HepG2 (cell line): ENCODE data around the gene TBC1D5. TPM values are rescaled to one million over a fixed set of nuclear protein-coding genes. Genes with fewer than 3 reads are reported as not detected.
"Not testable (repeated sequence)": the region's sequence is repeated elsewhere in the genome, so short reads cannot be mapped to it uniquely, and the experiment has no call there.

ENCODE experiments used
- ATAC-seq: fragments of 200-7000 bp; cut with Tn5 transposase; 3 replicates; pipeline ENCODE4 v1.9.1; 2020; ENCODE audit warnings: mild to moderate bottlenecking, moderate library complexity
- BruUV-seq: library from RNA; stranded (reverse); fragments of 400-500 nt; replicated peaks from 2 replicates; lab custom pipeline; 2021; lab: Mats Ljungman, UMichigan
- CTCF ChIA-PET: fragments of 300-600 bp; formaldehyde crosslinking; extraction: SDS; loops from one replicate; lab custom pipeline; 2021; ENCODE audit warnings: low total read pairs, inconsistent platforms, low intra/inter-chr PET ratio; lab: Yijun Ruan, JAX
- POLR2A ChIA-PET: fragments of 350-600 bp; sonication (Branson Sonifier 250); formaldehyde crosslinking; loops from one replicate; lab custom pipeline; 2020; ENCODE audit warnings: antibody characterized with exemption, inconsistent platforms; lab: Yijun Ruan, JAX
- DNase-seq: peaks from one replicate; pipeline ENCODE4 v3.0.0-alpha.2; 2015; ENCODE audit warnings: low spot score
- FAIRE-seq: peaks from 3 replicates; lab custom pipeline; 2011; peaks lifted over from hg19 to GRCh38; lab: Jason Lieb, UNC
- H2AFZ ChIP-seq: one replicate; pipeline ENCODE4 v1.6.1; 2011; ENCODE audit warnings: low read length, inconsistent platforms
- H3K27ac ChIP-seq: fragments of 300-600 bp; 3 replicates; pipeline ENCODE4 v1.8.0; 2011; ENCODE audit warnings: mixed run types, mild to moderate bottlenecking, mixed read lengths, low read length, inconsistent platforms; ENCODE audit not compliant: insufficient read depth; ENCODE audit errors: extremely low read length
- H3K27me3 ChIP-seq, 2 experiments: fragments of 200-600 bp in 1 of 2; 2 replicates in 1 of 2; 3 replicates in 1 of 2; pipeline versions ENCODE4 v1.6.0 to v1.8.0; 2011; ENCODE audit warnings: low read length in 2 of 2, mild to moderate bottlenecking in 2 of 2, moderate library complexity in 2 of 2, inconsistent platforms in 1 of 2; ENCODE audit not compliant: insufficient read depth in 2 of 2, control insufficient read depth in 1 of 2
- H3K36me3 ChIP-seq, 2 experiments: fragments of 200-600 bp in 1 of 2; replicated peaks in 1 of 2; 2 replicates in 1 of 2; 3 replicates in 1 of 2; pipeline versions ENCODE4 v1.5.1 to v1.8.0; 2011; ENCODE audit warnings: low read length in 2 of 2, inconsistent platforms in 1 of 2; ENCODE audit not compliant: insufficient read depth in 2 of 2, control insufficient read depth in 1 of 2
- H3K4me1 ChIP-seq: 2 replicates; pipeline ENCODE4 v1.5.1; 2012; ENCODE audit warnings: low read length, inconsistent platforms; ENCODE audit not compliant: insufficient read depth
- H3K4me2 ChIP-seq: 2 replicates; pipeline ENCODE4 v1.6.0; 2011; ENCODE audit warnings: low read depth, low read length, inconsistent platforms
- H3K4me3 ChIP-seq, 3 experiments: fragments of 200-600 bp in 1 of 3; sonication (generic), shearing (Covaris generic) in 1 of 3; replicated peaks in 1 of 3; 2 replicates each; pipeline ENCODE4 v1.5.1; 2011 to 2016; ENCODE audit warnings: low read length in 3 of 3, inconsistent platforms in 2 of 3, low read depth in 2 of 3, mild to moderate bottlenecking in 2 of 3, control low read depth in 1 of 3, mixed read lengths in 1 of 3; ENCODE audit not compliant: insufficient read depth in 1 of 3
- H3K79me2 ChIP-seq: one replicate; pipeline ENCODE4 v1.6.1; 2011; ENCODE audit warnings: low read length, inconsistent platforms; ENCODE audit not compliant: insufficient read depth
- H3K9ac ChIP-seq: 2 replicates; pipeline ENCODE4 v1.6.0; 2011; ENCODE audit warnings: mild to moderate bottlenecking, low read depth, low read length, inconsistent platforms; ENCODE audit not compliant: insufficient read depth
- H3K9me3 ChIP-seq: 2 replicates; pipeline ENCODE4 v1.5.1; 2012; ENCODE audit warnings: mild to moderate bottlenecking, low read length
- H4K20me1 ChIP-seq: 2 replicates; pipeline ENCODE4 v1.6.0; 2011; ENCODE audit warnings: inconsistent platforms, mild to moderate bottlenecking, low read length, moderate library complexity; ENCODE audit not compliant: insufficient read depth
- ARID2 ChIP-seq: sonication (generic); formaldehyde crosslinking; IDR thresholded peaks from 2 replicates; pipeline ENCODE4 v1.8.1; 2022; ENCODE audit warnings: mild to moderate bottlenecking, missing genetic modification reagents, borderline replicate concordance
- CCAR2 ChIP-seq: fragments of 200-400 bp; formaldehyde crosslinking; optimal IDR thresholded peaks from 2 replicates; pipeline ENCODE3; 2018; ENCODE audit warnings: low read depth, mild to moderate bottlenecking, low read length, moderate library complexity
- FOSL2 ChIP-seq: sonication (generic); formaldehyde crosslinking; IDR thresholded peaks from 2 replicates; pipeline ENCODE4 v1.4.0; 2020; ENCODE audit warnings: missing genetic modification reagents
- HMGA1 ChIP-seq: sonication (generic); formaldehyde crosslinking; conservative IDR thresholded peaks from 2 replicates; pipeline ENCODE4 v1.4.0; 2020; ENCODE audit warnings: missing genetic modification reagents
- ZNF10 ChIP-seq: sonication (generic); formaldehyde crosslinking; IDR thresholded peaks from 2 replicates; pipeline ENCODE4 v1.4.0; 2020; ENCODE audit warnings: mild to moderate bottlenecking, low read depth, missing genetic modification reagents, borderline replicate concordance
- ZSCAN12 ChIP-seq: sonication (generic); formaldehyde crosslinking; IDR thresholded peaks from 2 replicates; pipeline ENCODE4 v1.9.0; 2021; ENCODE audit warnings: mild to moderate bottlenecking, missing genetic modification reagents
- WGBS: methylation state at CpG from one replicate; pipeline ENCODE4 v1.1.6; 2017; ENCODE audit warnings: low lambda C conversion rate; 5-methylcytosine and 5-hydroxymethylcytosine counted together
- in situ Hi-C: cut with HindIII; loops from 2 replicates; pipeline ENCODE4 v1.10.0; 2017; ENCODE audit warnings: low pct_unique_long_range_greater_than_20kb; ENCODE audit not compliant: extremely low pct_ligation_motif_present
- intact Hi-C: fragments of 100-400 bp; cut with micrococcal nuclease; formaldehyde crosslinking; loops from one replicate; pipeline ENCODE4 v1.10.0; 2022; ENCODE audit not compliant: unreplicated experiment
- polyA plus RNA-seq, 8 experiments: library from polyadenylated mRNA; depleted of rRNA in 3 of 8; stranded (reverse) in 7 of 8; unstranded in 1 of 8; fragments of >200 nt; fragmentation: Illumina TruSeq in 4 of 8; extraction: Trizol in 4 of 8; gene quantifications; 2 replicates each; pipeline versions ENCODE4 v1.2.1 to v1.2.3, GENCODE V29; 2011 to 2016; ENCODE audit warnings: low read depth in 4 of 8, missing spikeins in 1 of 8, mixed read lengths in 1 of 8; ENCODE audit not compliant: insufficient read depth in 1 of 8
- total RNA-seq, 5 experiments: library from RNA; depleted of rRNA; stranded (reverse); fragments of >200 nt; fragmentation: Illumina TruSeq; extraction: Trizol; gene quantifications; 2 replicates each; pipeline ENCODE4 v1.2.3, GENCODE V29; 2016; ENCODE audit warnings: low read depth in 1 of 5
- TF ChIP-seq, protein P1 (sequence below): sonication (generic); formaldehyde crosslinking; IDR thresholded peaks from 2 replicates; pipeline ENCODE4 v1.9.0; 2021; ENCODE audit warnings: missing genetic modification reagents, borderline replicate concordance

Gene TBC1D5
- total and polyA plus RNA-seq, 2 of the 13 experiments (the other 11 are each of a cell fraction or from before 2014, with no cell fraction given): 19.2 to 33.3 TPM

DNA sequence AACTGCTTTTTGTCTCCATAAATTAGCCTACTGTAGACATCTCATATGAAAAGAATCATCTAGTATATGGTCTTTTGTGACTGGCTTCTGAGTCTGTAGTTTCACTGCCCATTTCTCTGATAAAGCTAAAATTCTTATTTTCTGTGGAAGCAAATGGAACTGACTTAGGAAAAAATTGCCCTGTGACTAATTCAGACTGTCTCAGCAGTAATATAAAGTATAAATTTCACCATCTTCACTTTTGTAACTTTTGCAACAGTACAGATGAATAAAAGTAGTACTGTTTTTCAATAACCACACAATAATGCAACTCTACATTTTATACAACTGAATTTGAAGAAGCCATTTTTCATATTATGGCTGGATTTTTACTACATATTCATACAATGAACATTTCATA is 104.1 kb downstream of the TBC1D5 start (continued):
- TF ChIP-seq, protein P1, sequence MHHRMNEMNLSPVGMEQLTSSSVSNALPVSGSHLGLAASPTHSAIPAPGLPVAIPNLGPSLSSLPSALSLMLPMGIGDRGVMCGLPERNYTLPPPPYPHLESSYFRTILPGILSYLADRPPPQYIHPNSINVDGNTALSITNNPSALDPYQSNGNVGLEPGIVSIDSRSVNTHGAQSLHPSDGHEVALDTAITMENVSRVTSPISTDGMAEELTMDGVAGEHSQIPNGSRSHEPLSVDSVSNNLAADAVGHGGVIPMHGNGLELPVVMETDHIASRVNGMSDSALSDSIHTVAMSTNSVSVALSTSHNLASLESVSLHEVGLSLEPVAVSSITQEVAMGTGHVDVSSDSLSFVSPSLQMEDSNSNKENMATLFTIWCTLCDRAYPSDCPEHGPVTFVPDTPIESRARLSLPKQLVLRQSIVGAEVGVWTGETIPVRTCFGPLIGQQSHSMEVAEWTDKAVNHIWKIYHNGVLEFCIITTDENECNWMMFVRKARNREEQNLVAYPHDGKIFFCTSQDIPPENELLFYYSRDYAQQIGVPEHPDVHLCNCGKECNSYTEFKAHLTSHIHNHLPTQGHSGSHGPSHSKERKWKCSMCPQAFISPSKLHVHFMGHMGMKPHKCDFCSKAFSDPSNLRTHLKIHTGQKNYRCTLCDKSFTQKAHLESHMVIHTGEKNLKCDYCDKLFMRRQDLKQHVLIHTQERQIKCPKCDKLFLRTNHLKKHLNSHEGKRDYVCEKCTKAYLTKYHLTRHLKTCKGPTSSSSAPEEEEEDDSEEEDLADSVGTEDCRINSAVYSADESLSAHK: no peak
- no peak for TF ChIP-seq HMGA1
- TF ChIP-seq ZSCAN12 (CRISPR knock-in tag): no peak
- no peak for TF ChIP-seq ZNF10
- no peak for TF ChIP-seq ARID2 (CRISPR knock-in tag)
- TF ChIP-seq CCAR2: no peak
- TF ChIP-seq, all 625 proteins: peak for 0

DNA sequence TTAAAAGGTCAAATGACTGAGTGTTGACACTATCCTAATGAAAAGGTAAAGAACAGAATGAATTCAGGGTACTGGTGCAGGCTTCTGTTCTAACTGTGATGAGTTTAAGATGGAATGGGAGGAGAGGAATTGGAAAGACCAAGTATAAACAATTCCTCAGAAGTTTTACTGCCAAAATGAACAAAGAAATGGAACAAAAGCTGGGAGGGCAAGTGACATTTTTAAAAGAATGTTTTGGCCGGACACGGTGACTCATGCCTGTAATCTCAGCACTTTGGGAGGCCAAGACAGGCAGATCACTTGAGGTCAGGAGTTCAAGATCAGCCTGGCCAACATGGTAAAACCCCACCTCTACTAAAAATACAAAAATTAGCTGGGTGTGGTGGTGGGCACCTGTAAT is 106.8 kb downstream of the TBC1D5 start:
- H3K79me2 ChIP-seq, H3K36me3 ChIP-seq, ATAC-seq, CTCF ChIA-PET, H3K9ac ChIP-seq, DNase-seq, H2AFZ ChIP-seq, H3K9me3 ChIP-seq, H3K4me3 ChIP-seq, H3K27ac ChIP-seq, H3K4me1 ChIP-seq, H3K27me3 ChIP-seq, intact Hi-C loops, H3K4me2 ChIP-seq, BruUV-seq, H4K20me1 ChIP-seq, POLR2A ChIA-PET, in situ Hi-C loops, FAIRE-seq: not testable (repeated sequence)
- 84% methylated on average over 2 of the region's 2 CpGs for WGBS
- TF ChIP-seq FOSL2 (CRISPR knock-in tag): peak; percentile 40
